DLD1 (cell line): ENCODE measurements around the gene RNF213.
"Not testable (repeated sequence)": the region's sequence is repeated elsewhere in the genome, so short reads cannot be mapped to it uniquely, and the experiment has no call there.

Source experiments
- in situ Hi-C: cut with HindIII; loops from 2 replicates; pipeline ENCODE4 v1.10.0; 2017; ENCODE audit warnings: low sequenced_read_pairs

Gene RNF213

DNA sequence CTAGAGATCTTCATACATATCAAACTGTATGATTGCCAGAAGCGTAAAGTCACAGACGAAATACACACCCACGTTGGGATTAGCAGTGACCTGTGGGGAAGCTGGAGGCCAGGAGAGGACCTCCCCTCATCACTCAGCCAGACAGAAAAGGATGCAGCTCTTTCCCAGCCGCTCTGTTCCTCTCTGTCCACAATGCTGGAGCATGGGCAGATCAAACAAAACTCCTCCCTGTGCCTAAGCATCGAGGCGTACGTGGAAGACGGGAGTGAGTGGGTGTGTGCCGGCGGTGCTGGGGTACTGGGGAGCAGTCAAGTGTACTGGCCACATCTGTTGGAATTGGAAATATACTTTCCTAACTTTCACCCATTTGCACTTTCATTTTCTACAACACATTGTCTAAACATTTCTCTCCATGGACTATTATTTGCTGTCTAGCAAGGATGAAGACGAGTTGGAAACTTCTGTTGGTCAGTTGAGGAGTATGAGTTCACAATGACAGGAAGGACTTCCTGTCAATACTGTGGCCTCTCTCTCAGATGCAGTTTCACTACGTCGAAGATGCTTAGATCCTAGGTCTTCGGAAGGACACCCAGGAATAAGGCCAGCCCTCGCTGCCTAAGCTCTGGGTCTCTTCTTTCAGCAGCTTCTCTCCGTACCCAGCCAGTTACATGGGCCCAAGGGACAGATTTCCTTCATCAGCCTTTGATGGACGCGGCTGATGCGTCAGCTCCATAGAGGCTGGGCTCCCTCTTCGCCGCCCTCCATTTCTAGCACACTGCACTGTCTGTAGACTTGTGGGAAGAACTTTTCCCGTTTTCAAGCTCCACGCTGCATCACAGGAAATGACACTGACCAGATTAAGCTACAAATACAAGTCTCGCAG, 123.7 kb downstream of the RNF213 start:
- in situ Hi-C loops = loop anchor here (25.0 kb wide), 1 partner anchor 322 kb away; no protein-coding TSS in a partner anchor

DNA sequence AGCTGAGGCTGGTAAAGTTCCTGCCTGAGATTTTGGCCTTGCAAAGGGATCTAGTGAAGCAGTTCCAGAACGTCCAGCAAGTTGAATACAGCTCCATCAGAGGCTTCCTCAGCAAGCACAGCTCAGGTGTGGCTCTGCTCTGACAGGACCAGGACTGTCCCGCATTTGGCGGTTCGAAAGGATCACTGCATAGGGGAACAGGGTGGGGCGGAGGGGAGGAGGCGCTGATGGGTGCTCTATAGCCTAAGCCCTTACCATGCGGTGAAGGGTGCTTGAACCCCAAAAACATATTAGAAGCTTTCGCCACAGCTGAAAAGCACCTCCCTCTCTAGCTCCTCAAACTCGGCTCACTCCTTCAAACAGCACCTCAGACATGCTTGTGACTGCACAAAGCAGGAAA, 124.4 kb downstream of the RNF213 start:
- in situ Hi-C loops = loop anchor here (25.0 kb wide), 1 partner anchor 323 kb away; no protein-coding TSS in a partner anchor

DNA sequence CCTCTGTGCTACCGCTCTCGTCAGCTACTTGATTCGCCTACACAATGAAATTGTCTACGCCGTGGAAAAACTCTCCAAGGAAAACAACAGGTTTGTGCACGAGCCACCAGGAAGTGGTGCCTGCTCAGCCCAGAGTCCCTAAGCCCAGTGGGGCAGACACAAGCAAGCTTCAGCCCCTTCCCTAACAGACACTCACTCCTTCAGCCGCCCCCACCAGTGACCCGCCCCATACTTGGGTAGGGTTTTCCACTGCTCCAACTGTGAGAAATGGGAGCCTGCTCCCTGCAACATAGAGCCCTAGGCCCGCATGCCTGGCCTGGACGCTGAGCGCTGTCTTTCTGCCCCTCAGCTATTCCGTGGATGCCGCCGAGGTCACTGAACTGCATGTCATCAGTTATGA, 125.7 kb downstream of the RNF213 start:
- in situ Hi-C loops = loop anchor here (25.0 kb wide), 1 partner anchor 324 kb away; no protein-coding TSS in a partner anchor

DNA sequence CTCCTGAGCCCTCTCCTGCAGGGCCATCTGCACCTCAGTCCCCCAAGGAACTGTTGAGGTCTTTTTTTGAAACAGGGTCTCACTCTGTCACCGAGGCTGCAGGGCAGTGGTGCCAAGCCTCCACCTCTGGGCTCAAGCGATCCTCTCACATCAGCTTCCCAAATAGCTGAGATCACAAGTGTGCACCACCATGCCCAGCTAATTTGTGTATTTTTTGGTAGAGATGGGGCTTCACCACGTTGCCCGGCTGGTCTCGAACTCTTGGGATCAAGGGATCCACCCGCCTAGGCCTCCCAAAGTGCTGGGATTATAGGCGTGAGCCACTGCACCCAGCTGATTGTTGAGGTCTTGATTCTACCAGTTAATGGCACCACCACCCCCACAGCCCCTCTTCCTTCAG, 126.4 kb downstream of the RNF213 start:
- in situ Hi-C loops = loop anchor here (25.0 kb wide), 1 partner anchor 325 kb away; no protein-coding TSS in a partner anchor

DNA sequence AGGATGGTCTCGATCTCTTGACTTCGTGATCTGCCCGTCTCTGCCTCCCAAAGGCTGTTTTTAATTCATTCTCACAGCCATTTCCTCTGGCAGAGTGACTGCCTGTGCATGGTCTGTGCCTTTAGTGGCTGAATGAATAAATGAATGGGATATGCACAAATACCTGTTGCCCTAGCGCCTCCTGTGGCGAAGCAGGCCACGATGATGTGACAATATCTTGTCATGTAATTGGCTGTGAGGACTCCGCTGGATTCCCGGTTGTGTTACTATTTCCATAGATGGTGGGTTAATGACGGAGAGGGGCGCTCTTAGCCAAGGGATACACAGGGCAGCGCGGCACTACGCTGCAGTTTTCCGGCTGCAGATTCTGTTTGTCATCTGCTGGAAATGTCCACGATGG, 127.5 kb downstream of the RNF213 start:
- in situ Hi-C loops = loop anchor here (25.0 kb wide), 1 partner anchor 326 kb away; no protein-coding TSS in a partner anchor

DNA sequence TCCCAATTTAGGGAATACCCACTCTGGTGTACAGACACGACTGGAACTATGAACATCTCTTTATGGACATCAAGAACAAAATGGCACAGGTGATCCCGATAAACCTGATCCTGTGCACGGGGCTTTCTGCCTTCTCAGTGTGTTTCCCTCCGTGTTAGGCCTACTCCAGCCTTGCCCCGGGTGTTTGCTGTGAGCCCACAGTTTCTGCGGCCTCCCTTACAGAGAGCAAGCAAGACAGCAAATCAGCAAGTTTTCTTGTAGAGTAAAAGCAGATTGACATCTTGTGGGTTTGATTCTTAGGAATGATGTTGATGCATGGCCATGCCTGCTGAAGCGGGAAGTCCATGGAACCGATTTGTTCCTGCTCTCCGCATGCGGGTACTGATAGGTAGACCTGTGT, 127.9 kb downstream of the RNF213 start:
- in situ Hi-C loops = loop anchor here (25.0 kb wide), 1 partner anchor 326 kb away; no protein-coding TSS in a partner anchor

DNA sequence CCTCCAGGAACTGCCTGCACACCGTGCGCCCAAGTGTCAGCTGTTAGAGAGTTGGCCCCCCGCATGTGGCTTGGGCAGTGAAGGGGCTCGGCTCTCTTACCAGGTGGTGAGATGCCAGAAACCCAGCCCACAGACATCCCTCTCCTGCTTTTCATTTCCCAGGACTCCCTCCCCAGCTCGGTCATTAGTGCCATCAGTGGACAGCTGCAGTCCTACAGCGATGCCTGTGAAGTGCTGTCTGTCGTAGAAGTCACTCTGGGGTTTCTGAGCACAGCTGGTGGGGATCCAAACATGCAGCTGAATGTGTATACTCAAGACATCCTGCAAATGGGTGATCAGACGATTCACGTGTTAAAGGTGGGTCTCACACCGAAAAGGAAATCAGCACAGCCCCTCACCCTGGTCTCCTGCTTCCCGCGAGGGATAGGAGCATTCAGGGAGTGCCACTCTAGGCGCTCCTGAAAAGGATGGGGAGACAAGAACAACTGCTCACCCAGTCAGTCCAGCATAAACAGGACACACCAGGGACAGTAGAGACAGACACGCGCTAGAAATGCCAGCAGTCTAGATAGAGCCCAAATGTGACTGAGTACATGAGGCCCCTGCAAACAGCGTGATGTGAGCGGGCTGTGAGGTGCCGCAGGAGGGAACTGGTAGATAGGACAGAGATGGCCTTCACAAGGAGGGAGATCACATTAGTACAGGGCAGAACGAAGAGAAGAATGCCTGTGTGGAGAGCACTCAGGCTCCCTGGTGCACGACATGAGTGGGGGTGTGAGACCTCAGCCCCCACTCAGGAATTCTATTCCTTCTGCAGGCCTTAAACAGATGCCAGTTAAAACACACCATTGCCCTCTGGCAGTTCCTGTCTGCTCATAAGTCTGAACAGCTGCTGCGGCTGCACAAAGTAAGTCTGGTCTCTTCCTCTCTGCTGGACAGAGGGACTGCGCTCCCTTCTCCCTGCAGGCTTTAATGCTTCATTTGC, 128.7 kb downstream of the RNF213 start:
- in situ Hi-C loops = loop anchor here (25.0 kb wide), 1 partner anchor 327 kb away; no protein-coding TSS in a partner anchor

DNA sequence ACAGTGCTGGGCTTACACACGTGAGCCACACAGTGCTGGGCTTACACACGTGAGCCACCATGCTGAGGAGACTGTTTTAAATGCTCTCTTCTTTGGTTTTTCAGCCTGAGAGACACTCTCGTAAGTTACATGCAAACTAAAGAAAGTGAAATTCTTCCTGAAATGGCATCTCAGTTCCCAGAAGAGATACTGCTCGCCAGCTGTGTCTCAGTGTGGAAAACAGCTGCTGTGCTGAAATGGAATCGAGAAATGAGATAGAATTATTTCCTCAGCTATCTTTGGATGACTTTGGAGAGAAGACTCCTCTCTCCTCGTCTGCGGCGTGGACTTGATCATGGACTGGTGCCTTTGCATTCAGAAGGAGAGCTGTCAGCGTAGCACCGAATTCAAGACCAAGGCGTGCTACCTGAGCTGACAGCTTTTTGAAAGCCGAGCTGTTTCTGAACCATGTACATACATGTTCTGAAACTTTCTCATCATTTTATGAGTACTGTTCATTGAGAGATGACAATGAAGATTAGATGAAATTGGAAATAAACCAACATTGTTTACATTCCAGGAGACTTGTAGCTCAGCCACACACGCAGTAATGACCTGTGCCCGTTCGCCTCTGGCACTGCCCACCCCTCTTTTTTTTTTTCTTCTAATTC, 132.7 kb downstream of the RNF213 start:
- in situ Hi-C loops = loop anchor here (25.0 kb wide), 1 partner anchor 331 kb away; no protein-coding TSS in a partner anchor

DNA sequence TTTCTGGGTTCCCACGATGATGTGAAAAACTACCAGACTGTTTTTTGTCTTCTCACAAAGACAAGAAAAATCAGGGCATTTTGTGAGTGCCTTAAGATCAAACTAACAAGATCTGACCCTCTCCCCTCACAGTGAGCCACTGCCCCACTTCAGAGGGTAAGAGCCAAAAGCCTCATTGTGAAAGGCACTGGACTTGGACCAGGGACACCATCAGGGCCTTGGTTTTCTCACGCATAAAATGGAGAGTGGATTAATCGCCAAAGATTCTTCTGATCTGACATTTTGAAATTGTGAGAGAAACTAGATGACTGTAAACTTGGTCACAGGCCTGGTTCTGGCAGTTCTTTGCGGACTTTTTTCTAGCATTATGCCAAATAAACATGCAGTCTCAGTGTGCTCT, 133.3 kb downstream of the RNF213 start:
- in situ Hi-C loops = loop anchor here (25.0 kb wide), 1 partner anchor 332 kb away; no protein-coding TSS in a partner anchor

DNA sequence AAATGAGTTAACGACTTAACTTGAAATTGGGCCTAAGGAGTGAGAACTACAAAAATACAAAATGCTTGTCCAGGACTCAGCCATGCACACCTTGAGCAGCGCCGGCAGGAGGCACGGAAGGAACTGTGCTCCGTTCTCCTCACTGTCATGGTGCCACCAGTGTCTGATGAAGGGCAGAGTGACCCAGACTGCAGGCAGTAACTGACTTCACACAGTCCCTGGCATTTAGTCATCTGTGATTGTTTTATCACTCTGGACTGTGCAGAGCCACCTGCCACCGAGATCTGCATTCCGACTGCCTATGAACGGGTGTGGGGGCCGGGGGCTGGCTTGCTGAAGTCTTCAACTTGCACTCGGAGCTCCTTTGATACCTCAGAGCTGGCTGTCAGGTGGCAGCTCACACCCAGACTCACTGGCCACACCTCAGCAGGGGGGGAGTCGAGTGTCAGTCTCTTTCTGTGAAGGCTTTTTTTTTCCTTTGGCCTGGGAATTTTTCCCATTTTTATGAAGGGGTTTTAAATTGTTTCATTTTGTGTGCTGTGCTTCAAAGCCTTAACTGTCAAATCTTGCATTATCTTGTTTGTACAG, 134.1 kb downstream of the RNF213 start:
- in situ Hi-C loops = loop anchor here (25.0 kb wide), 1 partner anchor 332 kb away; no protein-coding TSS in a partner anchor

DNA sequence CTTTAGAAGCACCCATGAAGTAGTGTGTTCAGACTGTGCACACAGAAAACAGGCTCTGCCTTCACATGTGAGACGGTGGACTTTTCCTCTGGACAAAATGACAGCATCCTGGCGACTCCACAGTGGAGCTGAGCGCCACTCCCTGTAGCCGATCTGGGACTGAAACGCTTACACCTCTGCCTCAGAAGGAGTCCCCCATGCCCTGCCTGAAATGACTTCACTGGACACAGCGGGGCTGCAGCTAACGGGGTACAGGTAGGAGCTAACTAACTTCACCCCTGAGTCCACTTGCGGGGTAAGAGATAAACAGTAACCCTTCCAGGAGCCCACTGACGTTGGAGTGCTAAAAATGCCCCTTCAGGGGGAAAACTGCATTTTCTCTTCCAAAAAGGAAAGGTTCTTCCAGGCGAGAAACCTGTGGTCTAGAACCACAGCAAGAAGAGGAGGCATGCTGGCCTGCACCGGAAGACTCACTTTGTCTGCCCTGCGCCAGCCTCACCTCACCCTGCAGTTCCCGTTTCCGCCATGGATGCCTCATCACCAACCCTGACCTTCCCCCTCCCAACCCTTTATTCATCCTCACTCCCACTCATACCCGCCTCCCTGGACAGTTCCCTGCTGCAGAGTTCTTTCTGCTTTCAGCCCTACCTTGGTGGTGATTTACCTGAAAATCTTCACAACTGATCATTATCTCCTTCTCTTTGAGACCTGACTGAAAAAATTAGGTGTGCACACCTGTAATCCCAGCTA, 134.9 kb downstream of the RNF213 start:
- in situ Hi-C loops = loop anchor here (25.0 kb wide), 1 partner anchor 333 kb away; no protein-coding TSS in a partner anchor

DNA sequence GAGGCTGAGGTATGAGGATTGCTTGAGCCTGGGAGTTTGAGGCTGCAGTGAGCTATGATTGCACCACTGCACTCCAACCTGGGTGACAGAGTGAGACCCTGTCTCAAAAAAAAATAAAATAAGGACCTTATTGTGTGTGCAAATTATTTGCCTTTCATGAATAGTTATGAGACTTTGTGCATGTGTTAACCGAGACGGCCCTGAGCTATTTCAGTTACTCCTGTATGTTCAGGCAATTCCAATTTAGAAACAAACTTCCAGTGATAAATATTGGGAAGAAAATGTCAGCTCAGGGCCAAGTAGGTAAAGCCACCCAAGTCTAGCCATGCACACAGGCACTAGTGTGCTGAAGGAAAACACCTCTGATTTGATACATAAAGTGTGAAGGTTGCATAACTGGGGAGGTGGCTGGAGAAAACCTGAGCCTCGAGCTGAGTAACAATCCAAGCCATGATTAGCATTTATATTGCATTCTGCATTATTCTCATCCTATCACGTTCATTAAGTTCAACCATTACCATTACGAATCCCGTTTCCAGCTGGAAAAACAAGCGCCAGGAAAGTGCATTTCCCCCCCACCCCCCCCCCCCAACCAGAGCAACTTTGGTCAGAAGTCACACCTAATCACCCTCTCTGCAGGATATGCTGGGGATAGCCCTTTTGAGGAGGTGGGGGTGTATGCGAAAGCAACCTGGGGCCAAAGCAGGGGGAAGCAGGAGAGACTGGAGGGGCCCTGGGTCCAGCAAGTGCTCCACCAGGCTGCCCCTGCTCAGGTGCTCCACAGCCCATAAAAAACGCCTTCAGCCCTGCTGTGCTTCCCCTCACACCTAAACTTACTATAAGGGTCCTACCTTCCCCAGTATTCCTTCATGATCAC, 135.7 kb downstream of the RNF213 start:
- in situ Hi-C loops = loop anchor here (25.0 kb wide), 1 partner anchor 334 kb away; no protein-coding TSS in a partner anchor

DNA sequence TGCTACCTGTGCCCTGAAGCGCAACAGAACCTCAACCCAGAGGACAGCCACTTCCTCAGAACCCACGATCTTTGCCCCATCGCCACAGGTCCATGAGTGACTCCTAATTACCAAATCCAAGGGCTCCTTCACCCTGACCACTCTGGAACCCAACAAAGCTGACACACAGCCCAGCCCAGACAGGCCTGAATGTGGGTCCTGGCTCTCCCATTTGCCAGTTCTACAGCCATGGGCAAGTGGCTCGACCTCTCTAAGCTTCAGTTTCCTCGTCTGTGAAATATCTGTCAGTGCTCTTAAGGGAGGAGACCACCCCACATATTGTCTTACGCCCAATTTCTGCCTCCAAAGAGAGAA, 136.4 kb downstream of the RNF213 start:
- in situ Hi-C loops = loop anchor here (25.0 kb wide), 1 partner anchor 335 kb away; no protein-coding TSS in a partner anchor

DNA sequence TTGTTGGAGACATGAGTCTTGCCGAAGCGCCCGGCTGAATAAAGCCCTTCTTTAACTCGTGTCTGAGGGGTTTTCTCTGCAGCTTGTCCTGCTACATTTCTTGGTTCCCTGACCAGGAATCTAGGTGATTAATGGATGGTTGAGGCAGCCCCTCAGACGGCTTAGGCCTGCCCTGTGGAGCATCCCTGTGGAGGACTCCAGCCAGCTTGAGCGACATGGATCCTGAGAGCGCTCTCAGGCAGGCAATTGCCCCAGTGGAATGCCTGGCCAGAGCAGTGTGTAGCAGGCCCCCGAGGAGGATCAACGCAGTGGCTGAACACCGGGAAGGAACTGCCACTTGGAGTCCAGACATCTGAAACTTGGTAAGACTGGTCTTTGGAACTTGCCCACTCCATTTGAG, 137.0 kb downstream of the RNF213 start:
- in situ Hi-C loops = loop anchor here (25.0 kb wide), 1 partner anchor 335 kb away; no protein-coding TSS in a partner anchor

DNA sequence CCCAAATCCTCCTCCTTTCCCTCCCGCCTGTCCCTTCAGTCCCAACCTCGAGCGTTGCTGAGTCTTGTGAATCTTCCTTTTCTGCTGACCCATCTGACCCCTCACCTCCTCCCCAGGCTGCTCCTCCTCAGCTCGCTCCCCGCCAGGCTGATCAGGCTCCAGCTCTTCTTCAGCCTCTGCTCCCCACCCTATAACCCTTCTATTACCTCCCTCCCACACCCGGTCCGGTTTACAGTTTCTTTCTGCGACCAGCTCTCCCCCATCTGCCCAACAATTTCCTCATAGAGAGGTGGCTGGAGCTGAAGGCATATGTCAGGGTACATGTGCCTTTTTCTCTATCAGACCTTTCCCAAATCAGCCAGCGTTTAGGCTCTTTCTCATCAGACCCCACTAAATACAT, 140.4 kb downstream of the RNF213 start:
- in situ Hi-C loops = not testable (repeated sequence)

DNA sequence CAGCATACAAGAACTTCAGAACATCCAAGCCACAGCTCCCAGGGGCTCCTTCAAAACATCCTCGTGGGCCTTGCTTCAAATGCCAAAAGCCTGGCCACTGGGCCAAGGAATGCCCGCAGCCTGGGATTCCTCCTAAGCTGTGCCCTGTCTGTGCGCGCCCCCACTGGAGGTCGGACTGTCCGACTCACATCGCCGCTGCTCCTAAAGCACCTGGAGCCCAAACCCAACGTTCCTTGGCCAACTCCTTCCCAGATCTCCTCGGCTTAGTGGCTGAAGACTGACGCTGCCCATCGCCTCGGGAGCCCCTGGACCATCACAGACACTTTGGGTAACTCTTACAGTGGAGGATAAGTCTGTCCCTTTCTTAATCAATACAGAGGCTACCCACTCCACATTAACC, 141.4 kb downstream of the RNF213 start:
- in situ Hi-C loops = not testable (repeated sequence)

DNA sequence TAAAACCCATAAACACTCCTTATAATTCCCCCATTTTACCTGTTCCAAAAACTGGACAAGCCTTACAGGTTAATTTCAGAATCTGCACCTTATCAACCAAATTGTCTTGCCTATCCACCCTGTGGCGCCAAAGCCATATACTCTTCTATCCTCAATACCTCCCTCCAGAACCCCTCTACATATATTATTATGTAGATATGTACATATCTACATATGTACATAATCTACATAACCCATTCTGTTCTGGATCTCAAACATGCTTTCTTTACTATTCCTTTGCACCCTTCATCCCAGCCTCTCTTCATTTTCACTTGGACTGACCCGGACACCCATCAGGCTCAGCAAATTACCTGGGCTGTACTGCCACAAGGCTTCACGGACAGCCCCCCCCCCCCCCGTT, 142.3 kb downstream of the RNF213 start:
- in situ Hi-C loops = no loop called here

DNA sequence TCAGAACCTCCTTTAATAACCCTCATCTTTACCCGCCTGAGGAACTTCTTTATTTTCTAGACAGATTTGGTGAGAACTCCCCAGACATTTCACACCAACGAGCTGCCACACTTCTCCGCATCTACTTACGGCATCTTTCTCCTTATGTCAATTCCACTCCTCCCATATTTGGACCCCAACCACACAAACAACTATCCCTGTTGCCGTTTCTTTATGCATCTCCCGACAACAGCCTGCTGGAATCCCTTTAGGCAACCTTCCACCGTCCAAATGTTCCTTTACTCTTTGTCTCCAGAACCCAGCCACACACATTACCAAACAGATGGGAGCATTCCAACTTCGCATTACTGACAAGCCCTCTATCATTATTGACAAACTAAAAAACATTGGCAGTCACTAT, 145.5 kb downstream of the RNF213 start:
- in situ Hi-C loops = no loop called here
